ENCODE measurements around the gene STK17B.

DNA sequence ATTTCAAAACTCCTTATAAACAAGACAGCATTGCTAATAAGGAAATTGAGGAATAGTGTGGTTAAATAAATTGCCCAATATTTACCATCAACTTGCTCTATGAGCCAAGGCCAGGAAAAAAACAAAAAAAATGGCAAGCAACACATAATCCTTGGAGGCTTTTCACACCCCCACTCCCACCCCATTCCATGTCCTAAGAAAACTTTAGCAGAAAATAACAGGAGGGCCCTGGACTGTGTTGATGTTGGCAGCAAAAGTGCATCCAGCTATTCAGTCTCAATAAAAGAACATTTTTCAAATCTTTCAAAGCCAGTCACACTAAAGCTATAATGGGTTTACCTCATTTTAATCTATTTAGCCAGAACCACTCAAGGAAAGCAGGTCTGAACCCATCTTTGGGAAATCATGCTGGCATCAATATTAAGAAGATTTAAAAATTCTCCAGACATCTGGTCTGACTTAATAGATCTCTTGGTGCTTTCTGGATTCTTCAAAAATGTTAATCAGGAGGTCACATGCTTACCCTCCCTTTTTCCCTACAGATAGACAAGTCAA is 34.6 kb upstream of the STK17B start:
- TF ChIP-seq, protein P1, sequence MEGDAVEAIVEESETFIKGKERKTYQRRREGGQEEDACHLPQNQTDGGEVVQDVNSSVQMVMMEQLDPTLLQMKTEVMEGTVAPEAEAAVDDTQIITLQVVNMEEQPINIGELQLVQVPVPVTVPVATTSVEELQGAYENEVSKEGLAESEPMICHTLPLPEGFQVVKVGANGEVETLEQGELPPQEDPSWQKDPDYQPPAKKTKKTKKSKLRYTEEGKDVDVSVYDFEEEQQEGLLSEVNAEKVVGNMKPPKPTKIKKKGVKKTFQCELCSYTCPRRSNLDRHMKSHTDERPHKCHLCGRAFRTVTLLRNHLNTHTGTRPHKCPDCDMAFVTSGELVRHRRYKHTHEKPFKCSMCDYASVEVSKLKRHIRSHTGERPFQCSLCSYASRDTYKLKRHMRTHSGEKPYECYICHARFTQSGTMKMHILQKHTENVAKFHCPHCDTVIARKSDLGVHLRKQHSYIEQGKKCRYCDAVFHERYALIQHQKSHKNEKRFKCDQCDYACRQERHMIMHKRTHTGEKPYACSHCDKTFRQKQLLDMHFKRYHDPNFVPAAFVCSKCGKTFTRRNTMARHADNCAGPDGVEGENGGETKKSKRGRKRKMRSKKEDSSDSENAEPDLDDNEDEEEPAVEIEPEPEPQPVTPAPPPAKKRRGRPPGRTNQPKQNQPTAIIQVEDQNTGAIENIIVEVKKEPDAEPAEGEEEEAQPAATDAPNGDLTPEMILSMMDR (conservative IDR thresholded peaks at IDR 0.05 in 1 of 2, IDR thresholded peaks at IDR 0.05 in 1 of 2; ENCODE audit: low read depth in 1 of 2, low read length in 2 of 2): no peak
- TF ChIP-seq EZH2 (IDR thresholded peaks at IDR 0.05; ENCODE audit: low read length, missing control alignments): no peak

Measured in fibroblast of lung (primary cell).